ENCODE measurements around the gene PRELP. TPM values are rescaled to one million over a fixed set of nuclear protein-coding genes. Genes with fewer than 3 reads are reported as not detected.

Gene PRELP
- total and polyA plus RNA-seq, 2 of the 8 experiments (the other 6 are each of a cell fraction or from before 2014, with no cell fraction given), result 0.13 to 0.23 TPM

- no peak for TF ChIP-seq CHD7 (IDR thresholded peaks at IDR 0.05; ENCODE audit: insufficient replicate concordance, low read length)
- TF ChIP-seq EP300 (IDR thresholded peaks at IDR 0.05; ENCODE audit: borderline replicate concordance in 1 of 2, low read depth in 2 of 2, low read length in 2 of 2), result no peak
- TF ChIP-seq CEBPB (IDR thresholded peaks at IDR 0.05; ENCODE audit: low read depth, low read length), result no peak
- no peak for TF ChIP-seq EZH2 (IDR thresholded peaks at IDR 0.05; ENCODE audit: low read depth, low read length, severe bottlenecking)
- TF ChIP-seq MAFK (IDR thresholded peaks at IDR 0.05; ENCODE audit: low read depth, low read length), result no peak
- no peak for TF ChIP-seq RBBP5 (IDR thresholded peaks at IDR 0.05; ENCODE audit: borderline replicate concordance, low read depth, low read length)
- TF ChIP-seq CTCF (IDR thresholded peaks at IDR 0.05; ENCODE audit: control extremely low read depth in 1 of 3, insufficient read depth in 1 of 3, low read depth in 1 of 3, low read length in 3 of 3), result peak in 2 of 3 experiments; percentile 21 to 36; a peak in 2 of 4 replicates
Observed at GRCh38 chr1:203508463-203509073, 33.0 kb downstream of the PRELP start (continued).
